Measurements from ENCODE around the gene S1PR3. TPM values are rescaled to one million over a fixed set of nuclear protein-coding genes. Genes with fewer than 3 reads are reported as not detected.

S1PR3 gene
- total RNA-seq, 1 experiment from 2014 or later, result 38.7 TPM

- no peak overlapping the region for H3K4me3 ChIP-seq
- H3K27me3 ChIP-seq, result no peaks in the 10 kb centered on the region
- DNase-seq, result no peak
- H3K9me3 ChIP-seq, result no peaks in the 10 kb centered on the region
- H3K36me3 ChIP-seq, result no peaks in the 10 kb centered on the region
Observed at GRCh38 chr9:89011683-89012082, 20.4 kb downstream of the S1PR3 start.

GRCh38 chr9:89012294-89013042 is 21.2 kb downstream of the S1PR3 start:
- H3K36me3 ChIP-seq, result no peaks in the 10 kb centered on the region
- no peak for DNase-seq
- H3K4me3 ChIP-seq, result no peak overlapping the region
- no peaks in the 10 kb centered on the region for H3K9me3 ChIP-seq
- H3K27me3 ChIP-seq, result no peaks in the 10 kb centered on the region

- DNase-seq, result no peak
- Histone ChIP-seq H3K27me3 (no peaks in the 10 kb centered on the region), H3K9me3 (no peaks in the 10 kb centered on the region), H3K4me3 (no peak overlapping the region), H3K36me3 (no peaks in the 10 kb centered on the region)
Observed at GRCh38 chr9:89013660-89014059, 22.4 kb downstream of the S1PR3 start.

GRCh38 chr9:89014153-89014552 is 22.9 kb downstream of the S1PR3 start:
- Histone ChIP-seq H3K36me3 (no peaks in the 10 kb centered on the region), H3K4me3 (no peak overlapping the region), H3K9me3 (no peaks in the 10 kb centered on the region), H3K27me3 (no peaks in the 10 kb centered on the region)
- no peak for DNase-seq

GRCh38 chr9:89015336-89015735 is 24.1 kb downstream of the S1PR3 start:
- DNase-seq, result peak; percentile 25
- Histone ChIP-seq H3K27me3 (no peaks in the 10 kb centered on the region), H3K36me3 (no peaks in the 10 kb centered on the region), H3K4me3 (no peak overlapping the region), H3K9me3 (no peaks in the 10 kb centered on the region)

- no peaks in the 10 kb centered on the region for H3K27me3 ChIP-seq
- no peaks in the 10 kb centered on the region for H3K36me3 ChIP-seq
- no peak for DNase-seq
- H3K9me3 ChIP-seq, result no peaks in the 10 kb centered on the region
- no peak overlapping the region for H3K4me3 ChIP-seq
Observed at GRCh38 chr9:89020754-89021153, 29.5 kb downstream of the S1PR3 start.

- Histone ChIP-seq H3K27me3 (no peaks in the 10 kb centered on the region), H3K9me3 (no peaks in the 10 kb centered on the region), H3K36me3 (no peaks in the 10 kb centered on the region), H3K4me3 (no peak overlapping the region)
- peak; percentile 75 for DNase-seq
Observed at GRCh38 chr9:89021154-89021803, 30.0 kb downstream of the S1PR3 start.

- Histone ChIP-seq H3K36me3 (no peaks in the 10 kb centered on the region), H3K9me3 (no peaks in the 10 kb centered on the region), H3K27me3 (no peaks in the 10 kb centered on the region), H3K4me3 (no peak overlapping the region)
- DNase-seq, result no peak
Observed at GRCh38 chr9:89022001-89022759, 30.9 kb downstream of the S1PR3 start.

- peak; percentile 57 for DNase-seq
- Histone ChIP-seq H3K27me3 (no peaks in the 10 kb centered on the region), H3K9me3 (no peaks in the 10 kb centered on the region), H3K36me3 (no peaks in the 10 kb centered on the region), H3K4me3 (no peak overlapping the region)
Observed at GRCh38 chr9:89022902-89023301, 31.6 kb downstream of the S1PR3 start.

- Histone ChIP-seq H3K4me3 (no peak overlapping the region), H3K36me3 (no peaks in the 10 kb centered on the region), H3K9me3 (no peaks in the 10 kb centered on the region), H3K27me3 (no peaks in the 10 kb centered on the region)
- DNase-seq, result no peak
Observed at GRCh38 chr9:89023740-89024139, 32.5 kb downstream of the S1PR3 start.

- Histone ChIP-seq H3K27me3 (no peaks in the 10 kb centered on the region), H3K36me3 (no peaks in the 10 kb centered on the region), H3K9me3 (peaks cover 3% of the 10 kb centered on the region; the same call in 1 of the 2 replicates), H3K4me3 (no peak overlapping the region)
- no peak for DNase-seq
Observed at GRCh38 chr9:89024727-89025126, 33.5 kb downstream of the S1PR3 start.

- Histone ChIP-seq H3K9me3 (peaks cover 6% of the 10 kb centered on the region; the same call in 1 of the 2 replicates), H3K4me3 (no peak overlapping the region), H3K36me3 (no peaks in the 10 kb centered on the region), H3K27me3 (no peaks in the 10 kb centered on the region)
- no peak for DNase-seq
Observed at GRCh38 chr9:89025553-89025952, 34.3 kb downstream of the S1PR3 start.

GRCh38 chr9:89026876-89027275 is 35.6 kb downstream of the S1PR3 start:
- no peak for DNase-seq
- Histone ChIP-seq H3K4me3 (no peak overlapping the region), H3K36me3 (no peaks in the 10 kb centered on the region), H3K9me3 (peaks cover 6% of the 10 kb centered on the region; the same call in 1 of the 2 replicates), H3K27me3 (no peaks in the 10 kb centered on the region)

- Histone ChIP-seq H3K9me3 (peaks cover 6% of the 10 kb centered on the region; the same call in 1 of the 2 replicates), H3K36me3 (no peaks in the 10 kb centered on the region)
Observed at GRCh38 chr9:89029788-89030187, 38.5 kb downstream of the S1PR3 start.

GRCh38 chr9:89032173-89032572 is 40.9 kb downstream of the S1PR3 start:
- Histone ChIP-seq H3K27me3 (no peaks in the 10 kb centered on the region), H3K4me3 (no peak overlapping the region), H3K9me3 (peaks cover 6% of the 10 kb centered on the region; the same call in 1 of the 2 replicates), H3K36me3 (no peaks in the 10 kb centered on the region)
- DNase-seq, result no peak

More at GRCh38 chr9:89029788-89030187, 38.5 kb downstream of the S1PR3 start:
- Histone ChIP-seq H3K27me3 (no peaks in the 10 kb centered on the region), H3K4me3 (no peak overlapping the region)
- no peak for DNase-seq

- Histone ChIP-seq H3K4me3 (no peak overlapping the region), H3K27me3 (no peaks in the 10 kb centered on the region), H3K9me3 (peaks cover 6% of the 10 kb centered on the region; the same call in 1 of the 2 replicates), H3K36me3 (no peaks in the 10 kb centered on the region)
- no peak for DNase-seq
Observed at GRCh38 chr9:89032661-89033060, 41.4 kb downstream of the S1PR3 start.

- H3K36me3 ChIP-seq, result no peaks in the 10 kb centered on the region
- DNase-seq, result no peak
- no peaks in the 10 kb centered on the region for H3K27me3 ChIP-seq
- H3K9me3 ChIP-seq, result no peaks in the 10 kb centered on the region
- H3K4me3 ChIP-seq, result no peak overlapping the region
Observed at GRCh38 chr9:89036383-89036782, 45.1 kb downstream of the S1PR3 start.

All from MG63 (cell line).